HCT116 (cell line): ENCODE measurements around the gene YWHAB.

Experiments
- CEBPB ChIP-seq: IDR thresholded peaks from 2 replicates; pipeline ENCODE4 v1.6.1; 2012; ENCODE audit warnings: low read depth
- CTCF ChIP-seq, 3 experiments: fragments of 200-600 bp in 1 of 3; sonication (generic) in 1 of 3; IDR thresholded peaks in 2 of 3; conservative IDR thresholded peaks in 1 of 3; 2 replicates each; pipeline ENCODE4 v1.5.1; 2012 to 2017; ENCODE audit warnings: low read depth in 2 of 3, low read length in 2 of 3, antibody characterized with exemption in 1 of 3, borderline replicate concordance in 1 of 3, control low read depth in 1 of 3, mild to moderate bottlenecking in 1 of 3, mixed read lengths in 1 of 3, mixed run types in 1 of 3, moderate library complexity in 1 of 3; ENCODE audit not compliant: insufficient read depth in 1 of 3
- EZH2 ChIP-seq: fragments of 200-600 bp; sonication (generic); IDR thresholded peaks from 2 replicates; pipeline ENCODE4 v1.6.1; 2017; ENCODE audit warnings: antibody characterized with exemption, mixed run types
- EZH2phosphoT487 ChIP-seq: fragments of 200-600 bp; IDR thresholded peaks from 2 replicates; pipeline ENCODE4 v1.6.1; 2018; ENCODE audit warnings: antibody characterized with exemption, borderline replicate concordance
- POLR2A ChIP-seq: IDR thresholded peaks from 2 replicates; pipeline ENCODE4 v1.7.0; 2011; ENCODE audit warnings: borderline replicate concordance; ENCODE audit not compliant: insufficient read depth, insufficient read length; ENCODE audit errors: extremely low read depth
- POLR2AphosphoS5 ChIP-seq: IDR thresholded peaks from 2 replicates; pipeline ENCODE4 v1.6.1; 2011; ENCODE audit warnings: mild to moderate bottlenecking, low read depth, low read length, moderate library complexity
- REST ChIP-seq: IDR thresholded peaks from 2 replicates; pipeline ENCODE4 v1.6.1; 2012; ENCODE audit warnings: low read depth
- SIN3A ChIP-seq: IDR thresholded peaks from 2 replicates; pipeline ENCODE4 v1.6.1; 2012; ENCODE audit warnings: low read depth
- SRF ChIP-seq: IDR thresholded peaks from 2 replicates; pipeline ENCODE4 v1.6.1; 2012; ENCODE audit warnings: low read depth
- ZFX ChIP-seq: fragments of 450-650 bp; IDR thresholded peaks from 2 replicates; pipeline ENCODE4 v1.6.1; 2017

GRCh38 chr20:44950368-44950767 lies 64.9 kb downstream of the YWHAB start:
- TF ChIP-seq CEBPB (no peak), CTCF (IDR thresholded peaks at IDR 0.05 in 2 of 3, conservative IDR thresholded peaks at IDR 0.05 in 1 of 3; ENCODE audit: borderline replicate concordance in 1 of 3, insufficient read depth in 1 of 3, low read depth in 2 of 3, low read length in 2 of 3) (no peak), EZH2 (no peak), POLR2AphosphoS5 (no peak), ZFX (no peak), SIN3A (no peak), EZH2phosphoT487 (no peak), SRF (no peak), REST (no peak), POLR2A (no peak)
